CD4-positive, alpha-beta T cell treated with Interleukin-10 for 1 hour (primary cell): ENCODE results near the gene F2.
"Not testable (repeated sequence)": the region's sequence is repeated elsewhere in the genome, so short reads cannot be mapped to it uniquely, and the experiment has no call there.

Source experiments
- DNase-seq: peaks from one replicate; pipeline ENCODE4 v3.0.0-alpha.2; 2020

Gene F2

GRCh38 chr11:46686886-46687795 lies 31.9 kb upstream of the F2 start:
- no peak for DNase-seq

- no peak for DNase-seq
Measured at GRCh38 chr11:46690702-46691101, 28.3 kb upstream of the F2 start.

- DNase-seq = no peak
Measured at GRCh38 chr11:46692450-46692849, 26.6 kb upstream of the F2 start.

GRCh38 chr11:46693597-46694012 lies 25.4 kb upstream of the F2 start:
- no peak for DNase-seq

- DNase-seq = no peak
Measured at GRCh38 chr11:46694072-46694471, 24.9 kb upstream of the F2 start.

GRCh38 chr11:46694607-46695006 lies 24.4 kb upstream of the F2 start:
- DNase-seq = no peak

- no peak for DNase-seq
Measured at GRCh38 chr11:46695345-46696211, 23.4 kb upstream of the F2 start.

- DNase-seq = no peak
Measured at GRCh38 chr11:46696212-46696558, 22.8 kb upstream of the F2 start.

GRCh38 chr11:46697303-46697702 lies 21.7 kb upstream of the F2 start:
- no peak for DNase-seq

GRCh38 chr11:46697723-46698122 lies 21.3 kb upstream of the F2 start:
- no peak for DNase-seq

- no peak for DNase-seq
Measured at GRCh38 chr11:46698597-46698996, 20.4 kb upstream of the F2 start.

- peak; percentile 99 for DNase-seq
Measured at GRCh38 chr11:46700241-46701077, 18.6 kb upstream of the F2 start, which contains the start of the genes ARHGAP1 and ZNF408. TSS of gene ARHGAP1 (minus strand) at chr11:46700619. CDS start at chr11:46696107, 4,512 bp downstream. TSS of gene ZNF408 (plus strand) at chr11:46701031. CDS start at chr11:46701048, 17 bp downstream.

- no peak for DNase-seq
Measured at GRCh38 chr11:46701078-46701654, 17.8 kb upstream of the F2 start.

- DNase-seq = no peak
Measured at GRCh38 chr11:46705070-46705688, 13.8 kb upstream of the F2 start.

GRCh38 chr11:46706886-46707285 lies 12.1 kb upstream of the F2 start:
- DNase-seq = no peak

- not testable (repeated sequence) for DNase-seq
Measured at GRCh38 chr11:46709351-46709750, 9.7 kb upstream of the F2 start.

- DNase-seq = no peak
Measured at GRCh38 chr11:46710821-46711269, 8.2 kb upstream of the F2 start.

- DNase-seq = no peak
Measured at GRCh38 chr11:46711303-46711702, 7.7 kb upstream of the F2 start.

- no peak for DNase-seq
Measured at GRCh38 chr11:46712874-46713576, 6.0 kb upstream of the F2 start.

- not testable (repeated sequence) for DNase-seq
Measured at GRCh38 chr11:46717825-46718154, 1.2 kb upstream of the F2 start.
